Esophagus muscularis mucosa (tissue), 4 donors: ENCODE measurements around the gene NTM. TPM values are rescaled to one million over a fixed set of nuclear protein-coding genes. Genes with fewer than 3 reads are reported as not detected.

ENCODE experiments used
- DNase-seq: peaks from one replicate; pipeline ENCODE4 v3.0.0-alpha.2; 2017; ENCODE audit errors: extremely low spot score
- H3K27ac ChIP-seq, 4 donors: fragments of 200-600 bp; sonication (generic); replicated peaks in 1 of 4; 1 replicate in 3 of 4; 2 replicates in 1 of 4; pipeline ENCODE4 v1.5.1; 2016 to 2019; ENCODE audit warnings: mild to moderate bottlenecking in 1 of 4
- H3K27me3 ChIP-seq, 4 donors: fragments of 200-600 bp; sonication (generic); one replicate each; pipeline versions ENCODE4 v1.5.1 to v1.6.0; 2016 to 2019
- H3K36me3 ChIP-seq, 4 donors: fragments of 200-600 bp; sonication (generic); one replicate each; pipeline ENCODE4 v1.5.1; 2016 to 2019
- H3K4me1 ChIP-seq, 4 donors: fragments of 200-600 bp; sonication (generic); one replicate each; pipeline ENCODE4 v1.5.1; 2016 to 2019
- H3K4me3 ChIP-seq, 4 donors: fragments of 200-600 bp; sonication (generic); 1 replicate in 2 of 4; 2 replicates in 2 of 4; pipeline ENCODE4 v1.5.1; 2016 to 2019; ENCODE audit warnings: mild to moderate bottlenecking in 4 of 4, moderate library complexity in 1 of 4
- H3K9me3 ChIP-seq, 4 donors: fragments of 200-600 bp; sonication (generic); 1 replicate in 3 of 4; 2 replicates in 1 of 4; pipeline ENCODE4 v1.5.1; 2016 to 2019
- EP300 ChIP-seq: sonication (generic); formaldehyde crosslinking; IDR thresholded peaks from one replicate; pipeline ENCODE4 v1.6.1; 2017; ENCODE audit warnings: antibody characterized with exemption
- POLR2A ChIP-seq: fragments of 450-650 bp; IDR thresholded peaks from one replicate; pipeline ENCODE4 v1.6.1; 2017; ENCODE audit warnings: antibody characterized with exemption, moderate library complexity, mild to moderate bottlenecking, low read depth
- POLR2AphosphoS5 ChIP-seq, 2 donors: sonication (generic); formaldehyde crosslinking; IDR thresholded peaks; one replicate each; pipeline ENCODE4 v1.6.1; 2017; ENCODE audit warnings: antibody characterized with exemption in 2 of 2
- WGBS: methylation state at CpG from one replicate; pipeline ENCODE4 v1.1.5; 2018; 5-methylcytosine and 5-hydroxymethylcytosine counted together
- intact Hi-C: fragments of 100-400 bp; cut with DNase I; formaldehyde crosslinking; loops from one replicate; pipeline ENCODE4 v1.15.1; 2023
- total RNA-seq, 4 donors: library from RNA; depleted of rRNA; stranded (reverse); fragments of >200 nt; gene quantifications; one replicate each; pipeline versions ENCODE4 v1.1.0 to v1.2.1, GENCODE V29; 2016
- TF ChIP-seq, protein P1 (sequence below), 3 experiments: fragments of 200-600 bp in 2 of 3; fragments of 450-650 bp in 1 of 3; sonication (generic) in 2 of 3; IDR thresholded peaks; one replicate each; pipeline ENCODE4 v1.5.1; 2017 to 2019; ENCODE audit warnings: antibody characterized with exemption in 3 of 3, mild to moderate bottlenecking in 2 of 3, moderate library complexity in 1 of 3

NTM gene
- total RNA-seq, 4 donors from 2014 or later, result 5.6 to 25.3 (median 8.3) TPM

DNA sequence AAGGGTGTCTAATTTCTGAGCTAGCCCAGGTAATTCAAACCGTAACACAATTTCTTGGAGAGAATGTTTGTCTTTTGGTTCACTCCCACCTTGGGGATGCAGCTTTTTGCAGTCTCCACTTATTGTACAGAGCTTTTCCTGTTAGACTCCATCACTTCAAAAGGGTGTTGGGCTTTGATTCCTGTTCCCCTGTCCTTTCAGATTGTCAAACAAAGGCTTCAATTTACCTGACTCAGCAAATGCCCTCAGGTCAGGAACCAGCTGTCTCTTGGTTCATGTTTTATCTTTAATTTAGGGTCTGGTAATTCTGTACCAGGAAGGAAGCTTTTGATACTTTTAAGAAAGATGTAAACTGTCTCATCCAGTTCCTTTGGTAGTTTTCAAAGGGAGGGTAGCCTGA is 880.6 kb downstream of the NTM start:
- H3K9me3 ChIP-seq, result no peaks in the 10 kb centered on the region
- no peak for DNase-seq
- no peaks in the 10 kb centered on the region for H3K36me3 ChIP-seq
- TF ChIP-seq EP300, result no peak
- TF ChIP-seq, protein P1, sequence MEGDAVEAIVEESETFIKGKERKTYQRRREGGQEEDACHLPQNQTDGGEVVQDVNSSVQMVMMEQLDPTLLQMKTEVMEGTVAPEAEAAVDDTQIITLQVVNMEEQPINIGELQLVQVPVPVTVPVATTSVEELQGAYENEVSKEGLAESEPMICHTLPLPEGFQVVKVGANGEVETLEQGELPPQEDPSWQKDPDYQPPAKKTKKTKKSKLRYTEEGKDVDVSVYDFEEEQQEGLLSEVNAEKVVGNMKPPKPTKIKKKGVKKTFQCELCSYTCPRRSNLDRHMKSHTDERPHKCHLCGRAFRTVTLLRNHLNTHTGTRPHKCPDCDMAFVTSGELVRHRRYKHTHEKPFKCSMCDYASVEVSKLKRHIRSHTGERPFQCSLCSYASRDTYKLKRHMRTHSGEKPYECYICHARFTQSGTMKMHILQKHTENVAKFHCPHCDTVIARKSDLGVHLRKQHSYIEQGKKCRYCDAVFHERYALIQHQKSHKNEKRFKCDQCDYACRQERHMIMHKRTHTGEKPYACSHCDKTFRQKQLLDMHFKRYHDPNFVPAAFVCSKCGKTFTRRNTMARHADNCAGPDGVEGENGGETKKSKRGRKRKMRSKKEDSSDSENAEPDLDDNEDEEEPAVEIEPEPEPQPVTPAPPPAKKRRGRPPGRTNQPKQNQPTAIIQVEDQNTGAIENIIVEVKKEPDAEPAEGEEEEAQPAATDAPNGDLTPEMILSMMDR (IDR thresholded peaks at IDR 0.05), result no peak
- TF ChIP-seq POLR2AphosphoS5 (IDR thresholded peaks at IDR 0.05), result no peak
- TF ChIP-seq POLR2A, result no peak
- intact Hi-C loops, result no loop called here
- H3K27me3 ChIP-seq, result no peaks in the 10 kb centered on the region
- no peak overlapping the region for H3K27ac ChIP-seq
- H3K4me3 ChIP-seq, result no peak overlapping the region
- 83% methylated on average over 1 of the region's 1 CpG for WGBS
- H3K4me1 ChIP-seq, result peaks cover 0 to 10% (median 0%) of the 10 kb centered on the region in 4 donors

DNA sequence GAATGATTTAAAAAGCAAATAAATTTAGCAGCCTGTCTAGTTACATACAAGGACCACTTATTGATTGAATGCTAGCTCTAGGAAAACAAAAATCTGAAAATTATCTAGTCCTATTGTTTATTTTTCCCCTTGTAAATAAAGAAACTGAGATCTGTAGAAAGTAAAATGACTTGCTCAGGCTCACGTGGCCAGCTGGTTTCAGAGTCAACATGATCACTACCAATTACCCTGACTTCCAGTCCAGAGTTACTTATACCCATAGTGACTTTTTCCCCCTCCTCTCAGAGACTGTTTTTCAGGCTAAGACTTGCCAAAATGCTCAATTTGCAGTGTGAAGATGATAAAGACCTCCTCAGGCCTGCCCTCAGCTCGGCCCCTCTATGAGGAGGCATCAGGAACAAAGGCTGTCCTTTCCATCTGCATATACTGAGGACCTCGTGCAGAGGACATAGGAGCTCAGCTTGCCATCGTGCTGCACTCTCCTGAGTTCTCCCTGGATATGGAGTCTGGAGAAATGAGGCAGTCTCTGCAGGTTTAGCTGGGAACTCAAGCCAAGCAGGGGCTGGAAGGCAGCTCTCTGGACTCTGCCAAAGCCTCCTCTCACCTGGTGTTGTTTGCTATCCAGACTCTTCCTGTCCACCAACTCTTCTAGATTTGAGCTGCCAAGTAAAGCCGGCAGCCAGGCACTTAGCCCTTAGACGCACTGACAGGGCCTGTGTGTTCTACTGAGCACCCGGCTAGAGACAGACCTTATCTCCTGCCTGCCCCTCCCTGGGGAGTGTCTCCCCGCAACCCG is 883.3 kb downstream of the NTM start:
- WGBS, result 76% methylated on average over 9 of the region's 9 CpGs
- no peak overlapping the region for H3K27ac ChIP-seq
- H3K36me3 ChIP-seq, result no peaks in the 10 kb centered on the region
- H3K27me3 ChIP-seq, result no peaks in the 10 kb centered on the region
- no peak overlapping the region for H3K4me3 ChIP-seq
- TF ChIP-seq POLR2A (no peak), POLR2AphosphoS5 (IDR thresholded peaks at IDR 0.05) (no peak), EP300 (no peak)
- TF ChIP-seq, protein P1 (IDR thresholded peaks at IDR 0.05), result no peak
- no peaks in the 10 kb centered on the region for H3K9me3 ChIP-seq
- H3K4me1 ChIP-seq, result no peaks in the 10 kb centered on the region
- intact Hi-C loops, result no loop called here
- DNase-seq, result no peak

DNA sequence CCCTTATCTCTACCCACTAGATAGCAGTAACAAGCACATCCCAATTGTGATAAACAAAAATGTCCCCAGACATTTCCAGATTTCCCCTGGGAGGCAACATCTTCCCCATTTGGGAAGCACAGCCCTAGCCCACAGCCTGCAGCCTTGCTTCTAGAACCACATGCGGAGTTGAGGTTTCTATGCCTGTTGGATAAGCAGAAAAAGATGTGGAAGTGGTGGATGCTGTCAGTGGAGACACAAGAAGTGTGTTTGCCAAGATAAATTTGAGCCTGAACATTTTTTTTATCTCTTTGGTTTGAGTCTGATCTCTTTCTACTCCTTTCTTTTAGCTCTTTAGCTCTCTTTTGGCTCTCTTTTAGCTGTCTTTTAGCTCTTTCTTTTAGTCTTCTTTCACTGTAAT is 884.5 kb downstream of the NTM start:
- Histone ChIP-seq H3K36me3 (no peaks in the 10 kb centered on the region), H3K4me1 (no peaks in the 10 kb centered on the region), H3K9me3 (no peaks in the 10 kb centered on the region), H3K4me3 (no peak overlapping the region), H3K27me3 (no peaks in the 10 kb centered on the region), H3K27ac (no peak overlapping the region)
- 100% methylated on average over 1 of the region's 1 CpG for whole genome bisulfite sequencing
- TF ChIP-seq POLR2A (no peak), POLR2AphosphoS5 (IDR thresholded peaks at IDR 0.05) (no peak), EP300 (no peak)
- TF ChIP-seq, protein P1 (IDR thresholded peaks at IDR 0.05), result no peak
- intact Hi-C loops, result no loop called here
- no peak for DNase-seq

DNA sequence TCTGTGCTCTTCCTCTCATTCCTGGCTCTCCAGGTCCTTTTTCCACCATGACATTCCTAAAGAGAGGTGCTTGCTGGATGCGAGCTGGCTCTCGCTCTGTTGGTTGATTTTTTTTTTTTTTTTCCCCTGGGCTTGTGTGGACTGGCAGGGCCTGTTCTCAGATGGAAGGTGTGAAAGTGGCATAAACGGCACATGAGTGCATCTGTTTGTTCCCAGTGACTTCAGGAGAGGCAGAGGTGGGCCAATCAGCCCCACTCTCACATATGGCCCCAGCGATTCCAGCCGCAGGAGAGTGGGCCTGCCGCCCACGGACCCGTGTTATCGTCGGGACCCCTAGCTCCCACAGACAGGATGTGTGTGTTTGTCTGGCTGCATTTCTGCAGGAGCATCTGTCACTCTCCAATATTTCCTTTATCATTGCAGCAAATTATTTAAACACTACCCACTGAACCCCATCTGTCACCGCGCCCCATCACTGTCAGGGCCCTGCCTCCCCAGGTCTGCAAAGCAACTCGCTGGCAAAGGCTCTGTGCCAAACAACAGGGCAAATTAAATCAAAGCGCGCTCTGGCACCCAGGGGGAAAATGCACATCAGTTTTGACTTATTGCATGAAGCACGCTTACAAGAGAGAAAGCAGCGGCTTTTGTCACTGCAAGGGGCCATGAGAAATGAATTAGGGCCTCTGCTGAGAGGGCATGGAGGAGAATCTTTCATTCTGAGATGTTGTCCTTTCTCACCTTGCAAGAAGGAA is 886.3 kb downstream of the NTM start:
- intact Hi-C loops, result no loop called here
- Histone ChIP-seq H3K36me3 (no peaks in the 10 kb centered on the region), H3K27me3 (no peaks in the 10 kb centered on the region), H3K9me3 (no peaks in the 10 kb centered on the region), H3K27ac (no peak overlapping the region), H3K4me1 (no peaks in the 10 kb centered on the region), H3K4me3 (no peak overlapping the region)
- TF ChIP-seq POLR2A (no peak), POLR2AphosphoS5 (IDR thresholded peaks at IDR 0.05) (no peak), EP300 (no peak)
- TF ChIP-seq, protein P1 (IDR thresholded peaks at IDR 0.05), result no peak
- no peak for DNase-seq
- 84% methylated on average over 17 of the region's 17 CpGs for WGBS
